Thoracic aorta (tissue), 2 donors: ENCODE results near the gene ENOSF1. TPM values are rescaled to one million over a fixed set of nuclear protein-coding genes. Genes with fewer than 3 reads are reported as not detected.
"Not testable (repeated sequence)": the region's sequence is repeated elsewhere in the genome, so short reads cannot be mapped to it uniquely, and the experiment has no call there.

ENCODE experiments used
- ATAC-seq: fragments of 150-250 bp; one replicate; pipeline ENCODE4 v1.8.0; 2017; ENCODE audit warnings: low read depth; ENCODE audit not compliant: insufficient number of reproducible peaks, low FRiP score
- DNase-seq: peaks from one replicate; pipeline ENCODE4 v3.0.0-alpha.2; 2020; ENCODE audit warnings: low spot score
- H3K27ac ChIP-seq, 2 donors: fragments of 200-600 bp; sonication (generic); 1 replicate in 1 of 2; 2 replicates in 1 of 2; pipeline ENCODE4 v1.5.1; 2016; ENCODE audit warnings: mild to moderate bottlenecking in 2 of 2, moderate library complexity in 2 of 2
- H3K27me3 ChIP-seq: fragments of 200-600 bp; sonication (generic); replicated peaks from 2 replicates; pipeline ENCODE4 v1.6.0; 2016; ENCODE audit warnings: mild to moderate bottlenecking; ENCODE audit not compliant: insufficient read depth
- H3K36me3 ChIP-seq: fragments of 200-600 bp; sonication (generic); one replicate; pipeline ENCODE4 v1.5.1; 2016
- H3K4me1 ChIP-seq, 2 donors: fragments of 200-600 bp; sonication (generic); 1 replicate in 1 of 2; 2 replicates in 1 of 2; pipeline versions ENCODE4 v1.5.1 to v1.6.0; 2016; ENCODE audit warnings: low read depth in 2 of 2, mild to moderate bottlenecking in 1 of 2; ENCODE audit not compliant: control insufficient read depth in 1 of 2
- H3K4me3 ChIP-seq: fragments of 200-600 bp; sonication (generic); 2 replicates; pipeline ENCODE4 v1.5.1; 2016; ENCODE audit warnings: mild to moderate bottlenecking
- H3K9me3 ChIP-seq: fragments of 200-600 bp; sonication (generic); 2 replicates; pipeline ENCODE4 v1.5.1; 2016
- CTCF ChIP-seq: fragments of 200-600 bp; sonication (generic); IDR thresholded peaks from one replicate; pipeline ENCODE4 v1.5.1; 2019; ENCODE audit warnings: antibody characterized with exemption
- total RNA-seq, 2 donors: library from RNA; depleted of rRNA; stranded (reverse); fragments of >200 nt; gene quantifications; one replicate each; pipeline versions ENCODE4 v1.1.0 to v1.2.3, GENCODE V29; 2016

The ENOSF1 gene, protein sequence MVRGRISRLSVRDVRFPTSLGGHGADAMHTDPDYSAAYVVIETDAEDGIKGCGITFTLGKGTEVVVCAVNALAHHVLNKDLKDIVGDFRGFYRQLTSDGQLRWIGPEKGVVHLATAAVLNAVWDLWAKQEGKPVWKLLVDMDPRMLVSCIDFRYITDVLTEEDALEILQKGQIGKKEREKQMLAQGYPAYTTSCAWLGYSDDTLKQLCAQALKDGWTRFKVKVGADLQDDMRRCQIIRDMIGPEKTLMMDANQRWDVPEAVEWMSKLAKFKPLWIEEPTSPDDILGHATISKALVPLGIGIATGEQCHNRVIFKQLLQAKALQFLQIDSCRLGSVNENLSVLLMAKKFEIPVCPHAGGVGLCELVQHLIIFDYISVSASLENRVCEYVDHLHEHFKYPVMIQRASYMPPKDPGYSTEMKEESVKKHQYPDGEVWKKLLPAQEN
- 10 to 100 TPM; 77.8 to 85.9 TPM for total RNA-seq

DNA sequence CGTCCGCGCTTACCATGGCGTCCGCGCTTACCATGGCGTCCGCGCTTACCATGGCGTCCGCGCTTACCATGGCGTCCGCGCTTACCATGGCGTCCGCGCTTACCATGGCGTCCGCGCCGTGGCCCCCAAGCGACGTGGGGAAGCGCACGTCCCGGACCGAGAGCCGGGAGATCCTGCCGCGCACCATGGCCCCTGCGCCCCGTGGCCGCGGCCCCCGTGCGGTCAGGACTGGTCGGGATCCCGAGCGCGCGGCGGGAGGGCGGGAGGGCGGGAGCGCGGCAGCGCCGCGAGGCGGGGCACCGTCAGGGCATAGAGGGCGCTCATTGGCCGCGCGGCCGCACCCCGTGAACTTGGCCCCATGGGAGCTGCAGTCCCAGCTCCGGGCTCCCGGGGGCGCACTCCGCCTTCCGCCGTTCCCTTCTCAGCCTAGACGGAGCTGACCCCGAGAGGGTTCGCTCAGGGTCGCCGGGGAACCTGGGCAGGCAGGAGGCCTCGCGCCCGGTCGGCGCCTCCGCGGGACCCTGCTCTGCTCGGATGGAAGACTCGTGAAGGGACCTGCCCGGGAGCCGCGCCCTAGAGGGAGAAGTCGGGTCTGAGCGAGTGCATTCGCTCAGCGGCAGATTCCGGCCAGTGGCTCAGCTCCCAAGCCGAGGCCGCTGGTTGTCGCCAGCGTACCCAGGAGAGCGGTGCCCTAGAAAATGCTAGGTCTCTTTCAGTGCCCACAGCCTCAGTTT, at the start of gene ENOSF1:
TSS of gene ENOSF1 (minus strand) at position 230 of the 734 bp plus-strand sequence. CDS start at position 187, 43 bp downstream.
- H3K9me3 ChIP-seq = no peaks in the 10 kb centered on the region
- H3K36me3 ChIP-seq = no peaks in the 10 kb centered on the region
- DNase-seq (peak; percentile 25), ATAC-seq (peak; percentile 53)
- peak; percentile 89 for TF ChIP-seq CTCF
- peak within 1 kb of the TSS; percentile 93 for H3K4me3 ChIP-seq
- H3K4me1 ChIP-seq = peaks cover 0 to 11% of the 10 kb centered on the region in 2 donors
- peak within 1 kb of the TSS; percentile 68 to 70 for H3K27ac ChIP-seq
- no peaks in the 10 kb centered on the region for H3K27me3 ChIP-seq

DNA sequence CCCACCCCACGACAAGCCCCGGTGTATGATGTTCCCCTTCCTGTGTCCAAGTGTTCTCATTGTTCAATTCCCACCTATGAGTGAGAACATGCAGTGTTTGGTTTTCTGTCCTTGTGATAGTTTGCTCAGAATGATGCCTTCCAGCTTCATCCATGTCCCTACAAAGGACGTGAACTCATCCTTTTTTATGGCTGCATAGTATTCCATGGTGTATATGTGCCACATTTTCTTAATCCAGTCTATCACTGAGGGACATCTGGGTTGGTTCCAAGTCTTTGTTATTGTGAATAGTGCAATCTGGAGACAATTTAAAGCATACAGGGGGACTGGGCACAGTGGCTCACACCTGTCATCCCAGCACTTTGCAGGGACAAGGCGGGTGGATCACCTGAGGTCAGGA, 47.4 kb upstream of the ENOSF1 start:
- not testable (repeated sequence) for ATAC-seq, H3K4me1 ChIP-seq, H3K4me3 ChIP-seq, H3K27me3 ChIP-seq, DNase-seq, H3K9me3 ChIP-seq, H3K36me3 ChIP-seq, H3K27ac ChIP-seq

GRCh38 chr18:755506-755905, 43.1 kb upstream of the ENOSF1 start:
- no peak overlapping the region for H3K27ac ChIP-seq
- ATAC-seq = no peak
- no peaks in the 10 kb centered on the region for H3K27me3 ChIP-seq
- no peak overlapping the region for H3K4me3 ChIP-seq
- no peak for DNase-seq
- H3K9me3 ChIP-seq = no peaks in the 10 kb centered on the region
- H3K36me3 ChIP-seq = no peaks in the 10 kb centered on the region
- no peak for TF ChIP-seq CTCF
- peaks cover 3 to 7% of the 10 kb centered on the region in 2 donors for H3K4me1 ChIP-seq

- DNase-seq (no peak), ATAC-seq (no peak)
- H3K9me3 ChIP-seq = no peaks in the 10 kb centered on the region
- H3K27me3 ChIP-seq = no peaks in the 10 kb centered on the region
- no peak for TF ChIP-seq CTCF
- H3K4me3 ChIP-seq = no peak overlapping the region
- no peaks in the 10 kb centered on the region for H3K36me3 ChIP-seq
- no peak overlapping the region for H3K27ac ChIP-seq
- H3K4me1 ChIP-seq = peaks cover 3 to 7% of the 10 kb centered on the region in 2 donors
These were observed 42.2 kb upstream of the ENOSF1 start for GRCh38 chr18:754656-755055.

- ATAC-seq = no peak
- Histone ChIP-seq H3K27me3 (no peaks in the 10 kb centered on the region), H3K4me3 (no peak overlapping the region), H3K4me1 (peaks cover 3 to 7% of the 10 kb centered on the region in 2 donors), H3K36me3 (no peaks in the 10 kb centered on the region), H3K27ac (no peak overlapping the region), H3K9me3 (no peaks in the 10 kb centered on the region)
- no peak for TF ChIP-seq CTCF
- no peak for DNase-seq
These were observed 38.0 kb upstream of the ENOSF1 start for GRCh38 chr18:750456-750855.
